ENCODE data around the gene TASOR2.

Gene TASOR2

DNA sequence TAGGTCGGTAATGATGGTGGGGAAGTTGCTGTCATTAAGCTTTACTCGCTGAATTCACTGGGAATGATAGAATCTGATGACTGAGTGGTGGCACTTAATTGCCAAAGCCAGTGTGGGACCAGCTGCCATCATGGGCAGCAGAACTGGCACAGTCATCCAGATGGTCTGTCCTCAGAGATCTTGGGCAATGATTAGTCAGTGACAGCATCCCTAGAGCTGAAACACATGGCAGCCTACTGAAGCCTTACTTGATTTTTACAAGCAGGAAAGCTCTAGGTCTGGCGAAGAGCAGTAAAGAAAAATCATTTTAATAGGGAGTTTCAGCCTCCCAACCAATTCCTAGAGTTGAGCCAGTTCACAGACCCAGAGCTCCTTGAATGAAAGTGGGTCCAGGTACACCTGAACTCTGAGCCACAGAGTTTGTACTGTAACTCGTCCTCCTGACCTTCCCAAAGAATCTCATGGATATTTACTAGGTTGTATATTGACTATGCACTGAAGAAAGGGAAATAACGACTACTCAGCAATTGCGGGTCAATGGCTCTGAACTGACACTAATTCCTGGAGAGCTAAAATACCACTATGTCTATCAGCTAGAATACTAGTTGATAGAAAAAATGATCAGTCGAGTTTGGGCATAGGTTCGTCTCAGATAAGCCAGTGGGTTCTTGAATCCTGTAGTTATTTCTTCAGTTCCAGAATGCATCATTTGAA, 13.8 kb upstream of the TASOR2 start:
- Histone ChIP-seq H3K36me3 (ENCODE audit: control insufficient read depth, insufficient read depth, low read length) (no peaks in the 10 kb centered on the region), H3K4me1 (ENCODE audit: control insufficient read depth, insufficient read depth, low read length) (peaks cover 2% of the 10 kb centered on the region), H3K9me3 (ENCODE audit: control insufficient read depth, insufficient read depth, low read length) (no peaks in the 10 kb centered on the region), H3K4me3 (ENCODE audit: low read depth, low read length) (no peak overlapping the region), H3K27me3 (ENCODE audit: control insufficient read depth, insufficient read depth, low read length) (peaks cover 11% of the 10 kb centered on the region), H3K9ac (ENCODE audit: low read depth, low read length) (no peak overlapping the region)

DNA sequence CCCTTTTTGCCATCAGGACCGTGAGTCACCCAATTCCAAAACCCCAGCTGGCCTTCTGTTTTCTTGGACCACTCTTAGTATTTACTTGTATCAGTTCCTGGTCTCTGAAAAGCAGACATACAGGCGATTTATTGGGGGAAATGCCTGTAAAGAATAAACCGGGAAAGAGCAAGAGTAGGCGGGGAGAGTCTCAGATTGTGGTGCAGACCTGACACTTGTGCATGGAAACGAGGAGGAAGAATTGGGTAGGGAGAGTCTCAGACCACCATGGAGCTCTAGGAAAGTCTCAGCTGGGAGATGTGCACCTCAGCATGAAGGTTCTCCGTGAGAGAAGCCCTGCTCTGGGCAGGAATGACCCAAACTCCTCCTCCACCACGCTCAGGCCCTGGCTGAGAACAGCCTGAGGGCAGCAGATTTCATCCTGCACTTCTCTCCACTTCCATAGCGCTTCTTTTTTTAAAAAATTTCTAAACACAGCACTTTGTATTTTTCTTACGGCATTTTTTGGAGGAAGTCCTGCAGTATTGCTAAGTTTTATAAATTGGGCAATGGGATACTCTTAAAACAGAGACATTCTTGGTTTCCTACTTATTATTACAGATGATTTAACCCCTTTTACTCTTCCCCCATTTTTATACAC, 6.1 kb upstream of the TASOR2 start:
- H3K4me1 ChIP-seq (ENCODE audit: control insufficient read depth, insufficient read depth, low read length), result no peaks in the 10 kb centered on the region
- H3K36me3 ChIP-seq (ENCODE audit: control insufficient read depth, insufficient read depth, low read length), result no peaks in the 10 kb centered on the region
- H3K9me3 ChIP-seq (ENCODE audit: control insufficient read depth, insufficient read depth, low read length), result no peaks in the 10 kb centered on the region
- H3K4me3 ChIP-seq (ENCODE audit: low read depth, low read length), result no peak overlapping the region
- H3K27me3 ChIP-seq (ENCODE audit: control insufficient read depth, insufficient read depth, low read length), result peaks cover 19% of the 10 kb centered on the region
- no peak overlapping the region for H3K9ac ChIP-seq (ENCODE audit: low read depth, low read length)

DNA sequence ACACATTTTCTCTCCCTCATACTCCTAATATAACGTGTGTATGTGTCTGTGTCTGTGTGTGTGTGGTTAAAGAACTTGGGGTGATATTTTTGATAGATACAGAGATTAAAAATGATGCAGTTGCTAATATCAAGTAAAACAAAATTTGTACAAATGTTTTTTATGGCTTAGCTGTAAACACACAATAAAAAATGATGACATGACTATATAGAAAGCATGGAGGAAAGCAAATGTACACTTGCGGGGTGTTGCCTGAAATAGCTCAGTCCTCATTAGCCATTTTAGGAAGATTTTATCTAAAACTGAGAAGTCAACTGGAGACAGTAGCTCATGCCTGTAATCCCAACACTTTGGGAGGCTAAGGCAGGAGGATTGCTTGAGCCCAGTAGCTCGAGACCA, 5.6 kb upstream of the TASOR2 start:
- H3K4me3 ChIP-seq (ENCODE audit: low read depth, low read length), result no peak overlapping the region
- peaks cover 23% of the 10 kb centered on the region for H3K27me3 ChIP-seq (ENCODE audit: control insufficient read depth, insufficient read depth, low read length)
- no peaks in the 10 kb centered on the region for H3K36me3 ChIP-seq (ENCODE audit: control insufficient read depth, insufficient read depth, low read length)
- H3K9ac ChIP-seq (ENCODE audit: low read depth, low read length), result no peak overlapping the region
- H3K9me3 ChIP-seq (ENCODE audit: control insufficient read depth, insufficient read depth, low read length), result no peaks in the 10 kb centered on the region
- no peaks in the 10 kb centered on the region for H3K4me1 ChIP-seq (ENCODE audit: control insufficient read depth, insufficient read depth, low read length)

DNA sequence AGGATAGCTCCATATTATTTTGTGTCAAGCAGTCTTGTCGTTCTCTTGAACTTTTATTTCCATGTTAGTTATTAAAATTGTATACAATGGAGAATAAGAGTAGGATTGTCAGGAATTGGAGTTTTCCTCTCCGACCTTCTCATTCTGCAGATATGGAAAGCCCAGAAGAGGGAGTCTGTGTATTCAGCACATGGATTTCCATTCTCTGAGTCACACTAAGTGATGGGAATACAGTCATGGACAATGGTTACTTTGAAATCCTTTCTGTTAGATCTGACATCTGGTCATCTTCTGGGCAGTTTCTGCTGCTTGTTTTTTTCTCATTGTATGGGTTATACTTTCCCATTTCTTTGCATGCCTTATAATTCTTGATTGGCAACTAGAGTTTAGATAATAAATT, 5.0 kb upstream of the TASOR2 start:
- Histone ChIP-seq H3K36me3 (ENCODE audit: control insufficient read depth, insufficient read depth, low read length) (no peaks in the 10 kb centered on the region), H3K4me3 (ENCODE audit: low read depth, low read length) (no peak overlapping the region), H3K9me3 (ENCODE audit: control insufficient read depth, insufficient read depth, low read length) (no peaks in the 10 kb centered on the region), H3K9ac (ENCODE audit: low read depth, low read length) (no peak overlapping the region), H3K4me1 (ENCODE audit: control insufficient read depth, insufficient read depth, low read length) (no peaks in the 10 kb centered on the region), H3K27me3 (ENCODE audit: control insufficient read depth, insufficient read depth, low read length) (peaks cover 23% of the 10 kb centered on the region)

DNA sequence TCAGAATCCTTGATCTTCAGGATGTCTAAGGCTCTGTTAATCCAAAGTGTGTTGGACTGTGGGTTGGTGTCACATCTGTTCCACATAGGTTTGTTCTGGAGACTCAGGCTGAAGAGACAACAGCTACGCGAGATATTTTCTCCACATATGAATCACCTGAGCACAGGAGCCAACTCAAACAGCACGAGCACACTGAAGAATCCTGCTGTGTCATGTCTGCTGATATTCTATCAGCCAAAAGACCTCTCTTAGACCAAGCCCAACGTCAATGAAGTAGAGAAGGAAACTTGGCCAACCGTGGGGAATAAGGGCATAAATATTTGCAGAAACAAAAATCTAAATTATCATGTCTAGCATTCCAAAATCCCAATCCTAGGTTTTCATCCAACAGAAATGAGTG, 2.7 kb upstream of the TASOR2 start:
- Histone ChIP-seq H3K4me3 (ENCODE audit: low read depth, low read length) (no peak overlapping the region), H3K9me3 (ENCODE audit: control insufficient read depth, insufficient read depth, low read length) (no peaks in the 10 kb centered on the region), H3K9ac (ENCODE audit: low read depth, low read length) (no peak overlapping the region), H3K4me1 (ENCODE audit: control insufficient read depth, insufficient read depth, low read length) (no peaks in the 10 kb centered on the region), H3K36me3 (ENCODE audit: control insufficient read depth, insufficient read depth, low read length) (no peaks in the 10 kb centered on the region), H3K27me3 (ENCODE audit: control insufficient read depth, insufficient read depth, low read length) (peaks cover 23% of the 10 kb centered on the region)

DNA sequence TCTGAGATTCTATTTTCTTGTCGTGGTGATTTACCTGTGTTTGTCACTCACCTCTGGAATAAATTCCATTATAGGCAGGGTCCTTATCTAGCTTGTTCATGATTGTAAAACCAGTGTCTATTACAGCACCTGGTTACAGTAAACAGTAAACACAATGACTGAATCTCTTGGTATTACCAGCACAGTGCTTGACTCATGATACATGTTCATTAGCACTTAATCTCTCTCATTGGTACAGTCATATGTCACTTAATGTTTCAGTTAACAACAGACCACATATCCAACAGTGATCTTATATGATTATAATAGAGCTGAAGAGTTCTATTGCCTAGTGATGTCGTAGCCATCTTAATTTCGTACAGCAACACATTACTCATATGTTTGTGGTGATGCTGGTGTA, 1.6 kb upstream of the TASOR2 start:
- H3K9ac ChIP-seq (ENCODE audit: low read depth, low read length), result no peak overlapping the region
- no peaks in the 10 kb centered on the region for H3K9me3 ChIP-seq (ENCODE audit: control insufficient read depth, insufficient read depth, low read length)
- no peaks in the 10 kb centered on the region for H3K4me1 ChIP-seq (ENCODE audit: control insufficient read depth, insufficient read depth, low read length)
- no peaks in the 10 kb centered on the region for H3K36me3 ChIP-seq (ENCODE audit: control insufficient read depth, insufficient read depth, low read length)
- H3K4me3 ChIP-seq (ENCODE audit: low read depth, low read length), result no peak overlapping the region
- peaks cover 23% of the 10 kb centered on the region for H3K27me3 ChIP-seq (ENCODE audit: control insufficient read depth, insufficient read depth, low read length)

DNA sequence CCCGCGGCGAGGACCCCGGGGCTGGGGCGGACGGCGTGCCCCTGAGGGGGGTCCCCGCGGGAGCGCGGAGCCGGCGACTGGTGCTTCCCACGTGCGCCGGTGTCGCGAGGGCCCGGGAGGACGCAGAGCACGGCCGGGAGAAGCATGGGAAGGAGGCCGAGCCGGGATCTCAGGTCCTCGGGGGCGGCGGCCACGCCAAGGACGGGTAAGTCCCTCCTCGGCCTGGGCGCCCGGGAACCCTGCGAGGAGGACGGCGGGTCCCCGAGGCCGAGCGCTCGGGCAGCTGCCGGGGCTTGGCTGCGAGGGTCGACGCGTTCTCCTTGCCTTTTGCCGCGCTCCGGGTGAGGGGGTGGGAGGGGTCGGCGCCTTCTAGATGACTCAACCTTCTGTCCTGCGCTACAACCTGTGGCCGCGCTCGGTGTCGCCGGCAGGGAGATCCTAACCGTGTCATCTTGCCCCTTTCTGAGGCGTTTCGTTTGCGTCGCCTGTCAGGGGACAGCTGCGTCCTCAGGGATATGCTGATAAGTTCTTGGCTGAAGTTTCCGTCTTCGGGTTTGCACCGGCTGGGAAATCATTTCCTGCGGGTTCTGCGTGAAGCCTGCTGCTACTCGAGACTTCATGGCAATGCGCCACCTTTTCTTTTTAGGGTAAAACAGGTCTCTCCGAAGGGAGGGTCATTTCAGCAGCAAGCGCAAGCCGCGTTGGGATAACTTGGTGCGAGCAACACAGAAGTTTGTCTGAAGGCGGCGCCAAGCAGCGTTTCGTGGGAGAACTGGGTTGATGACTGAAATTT, 529 bp downstream of the TASOR2 start:
- no peaks in the 10 kb centered on the region for H3K36me3 ChIP-seq (ENCODE audit: control insufficient read depth, insufficient read depth, low read length)
- H3K9me3 ChIP-seq (ENCODE audit: control insufficient read depth, insufficient read depth, low read length), result no peaks in the 10 kb centered on the region
- peak overlapping the region; percentile 69 for H3K4me3 ChIP-seq (ENCODE audit: low read depth, low read length)
- H3K9ac ChIP-seq (ENCODE audit: low read depth, low read length), result peak overlapping the region; percentile 80
- H3K27me3 ChIP-seq (ENCODE audit: control insufficient read depth, insufficient read depth, low read length), result peaks cover 19% of the 10 kb centered on the region
- no peaks in the 10 kb centered on the region for H3K4me1 ChIP-seq (ENCODE audit: control insufficient read depth, insufficient read depth, low read length)

DNA sequence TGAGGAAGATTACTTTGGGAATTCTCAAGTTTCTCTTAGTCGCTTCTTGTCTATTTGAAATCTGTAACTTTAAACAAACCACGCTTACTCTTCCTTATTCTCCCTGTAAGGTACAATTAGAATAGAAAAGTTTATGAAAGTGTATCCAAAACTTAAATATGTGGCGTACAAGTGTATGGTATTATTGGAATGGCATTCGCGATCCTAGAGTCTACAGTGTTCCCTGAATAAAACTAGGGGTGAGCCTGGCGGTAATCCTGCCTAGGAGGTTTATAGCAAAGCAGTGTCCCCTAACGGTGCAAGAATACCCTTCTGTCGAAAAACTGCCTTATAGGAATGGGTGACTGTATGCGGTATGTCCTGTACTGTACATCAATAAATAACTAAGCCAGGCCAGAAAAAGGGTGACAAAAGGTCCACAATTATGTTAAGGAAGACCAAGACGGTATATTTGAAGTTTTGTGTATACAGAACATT, 1.2 kb downstream of the TASOR2 start:
- Histone ChIP-seq H3K27me3 (ENCODE audit: control insufficient read depth, insufficient read depth, low read length) (peaks cover 19% of the 10 kb centered on the region), H3K9ac (ENCODE audit: low read depth, low read length) (no peak overlapping the region), H3K4me3 (ENCODE audit: low read depth, low read length) (peak overlapping the region; percentile 69), H3K9me3 (ENCODE audit: control insufficient read depth, insufficient read depth, low read length) (no peaks in the 10 kb centered on the region), H3K36me3 (ENCODE audit: control insufficient read depth, insufficient read depth, low read length) (no peaks in the 10 kb centered on the region), H3K4me1 (ENCODE audit: control insufficient read depth, insufficient read depth, low read length) (no peaks in the 10 kb centered on the region)

DNA sequence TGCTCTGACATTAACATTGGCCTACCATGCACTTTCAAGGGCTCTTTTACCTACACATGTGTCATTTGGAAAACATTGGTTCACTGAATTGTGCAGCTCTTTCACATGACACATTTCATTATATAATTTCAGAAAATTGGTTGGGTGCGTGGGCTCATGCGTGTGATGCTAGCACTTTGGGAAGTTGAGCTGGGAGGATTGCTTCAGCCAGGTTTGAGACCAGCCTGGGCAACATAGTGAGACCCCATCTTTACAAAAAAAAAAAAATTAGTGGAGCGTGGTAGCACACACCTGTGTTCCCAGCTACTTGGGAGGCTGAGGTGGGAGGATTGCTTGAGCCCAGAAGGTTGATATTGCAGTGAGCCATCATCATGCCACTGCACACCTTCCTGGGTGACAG, 3.9 kb downstream of the TASOR2 start:
- Histone ChIP-seq H3K4me3 (ENCODE audit: low read depth, low read length) (no peak overlapping the region), H3K36me3 (ENCODE audit: control insufficient read depth, insufficient read depth, low read length) (no peaks in the 10 kb centered on the region), H3K4me1 (ENCODE audit: control insufficient read depth, insufficient read depth, low read length) (peaks cover 5% of the 10 kb centered on the region)

DNA sequence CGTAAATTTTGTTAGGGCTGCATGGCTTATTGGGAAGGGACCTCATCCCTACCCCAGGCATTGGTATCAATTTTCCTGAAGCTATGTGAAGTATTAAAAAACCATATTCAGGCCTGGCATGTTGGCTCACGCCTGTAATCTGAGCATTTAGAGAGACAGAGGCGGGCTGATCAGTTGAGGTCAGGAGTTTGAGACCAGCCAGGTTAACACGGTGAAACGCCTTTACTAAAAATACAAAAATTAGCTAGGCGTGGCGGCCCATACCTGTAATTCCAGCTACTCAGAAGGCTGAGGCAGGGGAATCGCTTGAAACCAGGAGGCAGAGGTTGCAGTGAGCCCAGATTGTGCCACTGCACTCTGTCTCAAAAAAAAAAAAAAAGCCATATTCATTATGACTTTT, 7.1 kb downstream of the TASOR2 start:
- Histone ChIP-seq H3K4me1 (ENCODE audit: control insufficient read depth, insufficient read depth, low read length) (peaks cover 13% of the 10 kb centered on the region), H3K9ac (ENCODE audit: low read depth, low read length) (no peak overlapping the region), H3K27me3 (ENCODE audit: control insufficient read depth, insufficient read depth, low read length) (no peaks in the 10 kb centered on the region), H3K4me3 (ENCODE audit: low read depth, low read length) (peak overlapping the region; percentile 77), H3K36me3 (ENCODE audit: control insufficient read depth, insufficient read depth, low read length) (no peaks in the 10 kb centered on the region), H3K9me3 (ENCODE audit: control insufficient read depth, insufficient read depth, low read length) (no peaks in the 10 kb centered on the region)

More for the DNA sequence above, 3.9 kb downstream of the TASOR2 start:
- Histone ChIP-seq H3K9me3 (ENCODE audit: control insufficient read depth, insufficient read depth, low read length) (no peaks in the 10 kb centered on the region), H3K9ac (ENCODE audit: low read depth, low read length) (no peak overlapping the region), H3K27me3 (ENCODE audit: control insufficient read depth, insufficient read depth, low read length) (peaks cover 5% of the 10 kb centered on the region)

DNA sequence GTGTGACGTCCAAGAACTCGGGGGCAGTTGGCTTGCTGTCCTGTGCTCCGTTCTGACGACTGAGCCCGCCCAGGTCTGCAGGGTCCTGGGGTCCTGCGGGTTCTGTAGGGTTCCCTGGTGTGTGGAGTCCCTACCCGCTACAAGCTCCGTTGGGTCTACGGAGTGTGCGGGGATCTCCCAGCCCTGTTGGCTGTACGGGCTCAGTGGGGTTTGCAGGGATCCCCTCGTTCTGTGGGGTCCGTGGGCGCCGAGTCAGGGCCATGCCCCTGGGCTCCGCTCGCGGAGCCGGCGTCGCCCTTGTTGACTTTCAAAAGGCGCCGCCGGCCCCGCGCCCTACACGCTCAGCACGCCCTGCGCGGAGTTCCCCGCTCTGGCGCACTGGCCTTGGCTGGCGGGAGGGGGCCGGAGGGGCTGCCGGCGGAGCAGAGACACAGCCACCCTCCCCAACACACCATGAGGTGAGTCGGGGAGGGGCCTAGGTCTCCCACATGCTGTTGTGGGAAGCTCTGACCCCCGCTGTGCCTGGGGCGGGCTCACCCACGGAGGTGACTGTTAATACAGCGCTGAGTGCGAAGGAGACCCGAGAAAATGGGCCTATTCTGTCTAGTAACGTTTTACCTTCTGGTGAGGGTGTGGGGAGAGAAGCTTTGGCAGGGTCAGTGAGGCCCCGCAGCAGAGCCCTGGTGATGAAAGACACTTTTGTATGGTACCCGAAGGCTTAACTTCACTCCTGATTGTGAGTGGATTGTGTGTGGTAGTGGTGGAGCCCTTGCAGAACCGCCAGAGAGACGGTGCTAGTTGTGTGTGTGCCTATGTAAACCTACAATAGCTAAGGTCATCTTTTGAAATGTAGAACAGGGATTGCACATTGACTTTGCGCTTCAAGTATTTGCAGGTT, 8.1 kb downstream of the TASOR2 start:
- Histone ChIP-seq H3K9me3 (ENCODE audit: control insufficient read depth, insufficient read depth, low read length) (no peaks in the 10 kb centered on the region), H3K4me3 (ENCODE audit: low read depth, low read length) (peak overlapping the region; percentile 77), H3K9ac (ENCODE audit: low read depth, low read length) (peak overlapping the region; percentile 74), H3K4me1 (ENCODE audit: control insufficient read depth, insufficient read depth, low read length) (peaks cover 22% of the 10 kb centered on the region), H3K36me3 (ENCODE audit: control insufficient read depth, insufficient read depth, low read length) (no peaks in the 10 kb centered on the region), H3K27me3 (ENCODE audit: control insufficient read depth, insufficient read depth, low read length) (no peaks in the 10 kb centered on the region)
